Stomach smooth muscle (tissue), 2 donors: Measurements from ENCODE around the gene STK17A.
"Not testable (repeated sequence)": the region's sequence is repeated elsewhere in the genome, so short reads cannot be mapped to it uniquely, and the experiment has no call there.

Source experiments
- H3K27ac ChIP-seq: one replicate; pipeline ENCODE4 v1.7.0; 2013; ENCODE audit warnings: mild to moderate bottlenecking, low read length, inconsistent platforms
- H3K27me3 ChIP-seq, 2 donors: one replicate each; pipeline ENCODE4 v1.7.0; 2013; ENCODE audit warnings: low read length in 2 of 2; ENCODE audit not compliant: insufficient read depth in 2 of 2, control insufficient read depth in 1 of 2
- H3K36me3 ChIP-seq, 2 donors: one replicate each; pipeline ENCODE4 v1.7.0; 2013; ENCODE audit warnings: low read length in 2 of 2; ENCODE audit not compliant: control insufficient read depth in 2 of 2, insufficient read depth in 2 of 2
- H3K4me1 ChIP-seq: one replicate; pipeline ENCODE4 v1.7.0; 2013; ENCODE audit warnings: low read length; ENCODE audit not compliant: control insufficient read depth, insufficient read depth
- H3K4me3 ChIP-seq, 2 donors: one replicate each; pipeline ENCODE4 v1.7.0; 2013; ENCODE audit warnings: low read length in 2 of 2
- H3K9ac ChIP-seq, 2 donors: one replicate each; pipeline ENCODE4 v1.7.0; 2013; ENCODE audit warnings: low read length in 2 of 2, mild to moderate bottlenecking in 1 of 2
- H3K9me3 ChIP-seq, 2 donors: one replicate each; pipeline ENCODE4 v1.7.0; 2013; ENCODE audit warnings: low read length in 2 of 2; ENCODE audit not compliant: control insufficient read depth in 2 of 2
- donor health status: healthy.
- donor health status: Pancreatic carcinoma.

Gene STK17A

DNA sequence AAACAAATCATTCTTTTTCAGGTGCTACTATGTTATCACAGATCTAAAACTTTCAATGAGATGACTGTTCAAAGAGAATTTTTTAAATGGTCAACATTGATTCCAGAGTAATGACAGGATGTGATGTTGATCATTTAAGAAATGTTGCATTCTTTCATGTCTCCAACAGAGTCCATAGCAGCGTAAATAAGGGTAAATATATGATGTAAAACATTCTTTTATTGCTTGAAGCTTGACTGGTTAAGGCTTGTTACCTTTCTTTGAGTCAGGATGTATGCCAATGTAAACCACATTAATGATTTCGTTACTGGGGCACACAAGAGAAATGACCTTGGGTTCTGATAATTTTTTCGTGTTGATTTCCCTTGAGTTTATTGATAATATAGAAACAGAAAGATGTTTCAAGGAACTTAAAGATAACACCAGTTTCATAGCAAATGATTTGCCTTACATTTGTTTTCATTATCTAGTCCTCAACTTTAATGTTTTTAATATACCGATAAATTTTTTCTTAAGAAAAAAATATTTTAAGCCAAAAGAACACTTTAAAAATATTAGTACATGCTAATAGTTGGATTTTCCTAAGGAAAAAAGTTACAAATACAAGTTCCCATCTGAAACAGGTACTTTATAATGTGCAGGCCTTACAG is 3.5 kb downstream of the STK17A start:
- Histone ChIP-seq H3K4me3 (no peak overlapping the region), H3K9me3 (no peaks in the 10 kb centered on the region), H3K9ac (no peak overlapping the region), H3K27ac (no peak overlapping the region), H3K4me1 (peaks cover 15% of the 10 kb centered on the region), H3K27me3 (no peaks in the 10 kb centered on the region), H3K36me3 (no peaks in the 10 kb centered on the region)

DNA sequence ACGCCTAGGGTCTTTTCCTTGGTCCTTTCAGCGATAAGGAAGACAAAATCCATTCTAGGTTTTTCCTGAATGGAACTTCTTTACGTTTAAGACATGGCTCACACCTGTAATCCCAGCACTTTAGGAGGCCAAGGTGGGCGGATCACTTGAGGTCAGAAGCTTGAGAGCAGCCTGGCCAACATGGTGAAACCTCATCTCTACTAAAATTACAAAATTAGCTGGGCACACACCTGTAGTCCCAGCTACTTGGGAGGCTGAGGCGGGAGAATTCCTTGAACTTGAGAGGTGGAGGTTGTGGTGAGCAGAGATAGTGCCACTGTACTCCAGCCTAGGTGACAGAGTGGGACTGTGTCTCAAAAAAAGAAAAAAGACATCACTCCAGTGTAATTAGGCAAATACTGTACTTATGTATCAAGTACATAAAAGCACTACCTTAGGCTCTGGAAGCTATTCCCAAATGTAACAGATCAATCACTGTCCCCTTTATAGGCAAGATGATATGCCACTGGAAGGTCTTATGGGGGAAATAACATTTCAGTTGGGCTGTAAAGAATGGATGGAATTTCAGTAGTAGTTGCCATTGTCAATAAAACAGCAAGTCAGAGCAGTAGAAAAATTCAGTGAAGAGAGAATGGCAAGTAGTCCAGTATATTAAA is 5.7 kb downstream of the STK17A start:
- H3K27ac ChIP-seq: no peak overlapping the region

GRCh38 chr7:43589133-43589478 is 6.2 kb downstream of the STK17A start:
- H3K27ac ChIP-seq: no peak overlapping the region
- H3K27me3 ChIP-seq: no peaks in the 10 kb centered on the region
- H3K4me3 ChIP-seq: no peak overlapping the region
- no peak overlapping the region for H3K9ac ChIP-seq
- H3K4me1 ChIP-seq: peaks cover 7% of the 10 kb centered on the region
- no peaks in the 10 kb centered on the region for H3K9me3 ChIP-seq
- no peaks in the 10 kb centered on the region for H3K36me3 ChIP-seq

More for the DNA sequence above, 5.7 kb downstream of the STK17A start:
- H3K36me3 ChIP-seq: no peaks in the 10 kb centered on the region
- no peak overlapping the region for H3K4me3 ChIP-seq
- H3K9me3 ChIP-seq: no peaks in the 10 kb centered on the region
- peaks cover 12% of the 10 kb centered on the region for H3K4me1 ChIP-seq
- no peak overlapping the region for H3K9ac ChIP-seq
- H3K27me3 ChIP-seq: no peaks in the 10 kb centered on the region

DNA sequence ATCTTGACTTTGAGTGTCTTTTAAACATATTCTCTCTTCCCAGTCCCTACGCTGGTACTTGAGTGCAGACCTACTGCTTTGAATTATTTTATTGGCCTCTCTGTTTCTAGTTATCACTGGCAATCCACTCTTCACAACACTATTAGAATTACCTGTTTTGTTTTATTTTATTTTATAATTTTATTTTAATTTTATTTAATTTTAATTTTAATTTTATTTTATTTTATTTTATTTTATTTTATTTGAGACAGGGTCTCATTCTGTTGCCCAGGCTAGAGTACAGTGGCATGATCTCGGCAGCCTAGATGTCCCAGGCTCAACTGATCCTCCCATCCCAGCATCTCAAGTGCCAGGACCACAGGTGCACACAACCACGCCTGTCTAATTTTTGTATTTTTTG is 6.8 kb downstream of the STK17A start:
- Histone ChIP-seq H3K27ac (no peak overlapping the region), H3K36me3 (no peaks in the 10 kb centered on the region), H3K4me3 (no peak overlapping the region), H3K9ac (no peak overlapping the region), H3K9me3 (no peaks in the 10 kb centered on the region), H3K27me3 (no peaks in the 10 kb centered on the region), H3K4me1 (peaks cover under 1% of the 10 kb centered on the region)

DNA sequence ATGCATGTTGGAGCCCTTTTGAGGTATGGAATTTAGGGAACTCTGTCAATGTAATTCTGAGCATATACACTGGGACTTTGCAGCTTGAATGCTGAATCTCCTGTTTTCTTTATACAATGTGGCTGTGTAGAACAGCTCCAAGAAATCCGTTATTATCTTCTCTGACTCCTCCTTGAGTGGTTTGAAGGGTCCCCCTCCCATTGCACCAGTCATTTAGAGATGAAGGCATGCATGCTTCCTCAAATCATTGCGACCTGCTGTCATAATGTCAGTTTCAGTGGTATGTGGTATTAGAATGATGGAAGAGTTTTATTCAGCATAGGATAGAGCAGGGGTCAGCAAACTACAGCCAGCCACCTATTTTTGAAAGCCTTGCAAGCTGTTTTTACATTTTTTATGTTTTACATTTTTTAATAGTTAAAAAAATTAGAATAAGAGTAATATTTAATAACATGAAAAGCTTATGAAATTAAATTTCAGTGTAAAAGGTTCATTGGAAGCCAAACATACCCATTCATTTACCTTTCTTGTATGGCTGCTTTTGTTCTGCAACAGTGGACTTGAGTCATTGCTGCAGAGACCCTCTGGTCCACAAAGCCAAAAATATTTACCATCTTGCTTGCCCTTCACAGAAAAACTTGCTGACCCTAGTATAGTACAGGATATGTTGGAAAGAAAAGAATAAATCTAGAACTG is 8.1 kb downstream of the STK17A start:
- Histone ChIP-seq H3K27ac (no peak overlapping the region), H3K36me3 (no peaks in the 10 kb centered on the region), H3K9me3 (no peaks in the 10 kb centered on the region), H3K9ac (no peak overlapping the region), H3K27me3 (no peaks in the 10 kb centered on the region), H3K4me3 (no peak overlapping the region), H3K4me1 (no peaks in the 10 kb centered on the region)

DNA sequence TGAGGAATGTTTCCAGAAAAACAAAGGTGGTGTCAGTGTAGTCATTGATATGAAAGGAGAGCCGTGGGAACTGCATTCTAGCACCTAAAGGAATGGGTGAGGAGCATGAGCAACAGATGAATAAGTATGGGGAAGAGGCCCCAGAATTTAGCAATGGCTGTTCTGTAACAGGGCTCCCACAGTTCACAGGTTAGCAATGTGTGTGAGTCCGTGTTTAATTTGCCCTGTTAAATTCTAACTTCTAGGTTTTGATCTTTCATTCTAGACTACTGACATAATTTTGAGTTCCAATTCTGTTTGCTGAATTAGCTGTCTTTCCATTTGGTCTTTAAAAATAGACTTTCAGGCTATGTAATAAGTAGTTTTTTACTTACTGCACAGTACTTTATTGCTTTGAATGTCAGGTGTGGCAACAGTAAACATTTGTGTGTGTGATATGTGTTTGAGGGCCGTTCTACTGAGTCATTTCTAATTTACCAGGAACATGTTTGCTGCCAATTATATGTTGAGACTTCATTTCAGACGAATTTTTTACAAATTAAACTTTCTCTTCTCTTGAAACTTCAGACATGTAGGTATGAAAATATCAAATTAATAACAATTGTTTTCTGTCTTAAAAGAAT is 8.8 kb downstream of the STK17A start:
- no peak overlapping the region for H3K4me3 ChIP-seq
- H3K4me1 ChIP-seq: no peaks in the 10 kb centered on the region
- no peak overlapping the region for H3K27ac ChIP-seq
- no peaks in the 10 kb centered on the region for H3K27me3 ChIP-seq
- H3K9me3 ChIP-seq: no peaks in the 10 kb centered on the region
- H3K36me3 ChIP-seq: no peaks in the 10 kb centered on the region
- H3K9ac ChIP-seq: no peak overlapping the region

DNA sequence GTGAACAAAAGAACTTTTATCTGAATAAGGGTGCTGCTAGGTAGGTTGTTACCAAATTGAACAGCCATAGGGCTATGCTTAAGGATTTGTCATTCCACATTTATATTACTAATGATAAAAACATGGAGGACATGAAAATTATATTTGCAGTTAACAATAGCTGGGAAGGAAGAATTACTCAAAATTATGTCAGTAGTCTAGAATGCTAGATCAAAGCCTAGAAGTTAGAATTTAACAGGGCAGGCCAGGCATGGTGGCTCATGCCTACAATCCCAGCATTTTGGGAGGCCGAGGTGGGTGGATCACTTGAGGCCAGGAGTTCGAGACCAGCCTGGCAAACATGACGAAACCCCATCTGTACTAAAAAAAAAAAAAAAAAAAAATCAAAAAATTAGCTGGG is 9.4 kb downstream of the STK17A start:
- no peaks in the 10 kb centered on the region for H3K36me3 ChIP-seq
- no peaks in the 10 kb centered on the region for H3K4me1 ChIP-seq
- H3K27ac ChIP-seq: no peak overlapping the region
- H3K9me3 ChIP-seq: no peaks in the 10 kb centered on the region
- H3K27me3 ChIP-seq: no peaks in the 10 kb centered on the region
- H3K4me3 ChIP-seq: no peak overlapping the region
- H3K9ac ChIP-seq: no peak overlapping the region

GRCh38 chr7:43593010-43593409 is 10.1 kb downstream of the STK17A start:
- Histone ChIP-seq H3K4me3 (no peak overlapping the region), H3K4me1 (no peaks in the 10 kb centered on the region)

DNA sequence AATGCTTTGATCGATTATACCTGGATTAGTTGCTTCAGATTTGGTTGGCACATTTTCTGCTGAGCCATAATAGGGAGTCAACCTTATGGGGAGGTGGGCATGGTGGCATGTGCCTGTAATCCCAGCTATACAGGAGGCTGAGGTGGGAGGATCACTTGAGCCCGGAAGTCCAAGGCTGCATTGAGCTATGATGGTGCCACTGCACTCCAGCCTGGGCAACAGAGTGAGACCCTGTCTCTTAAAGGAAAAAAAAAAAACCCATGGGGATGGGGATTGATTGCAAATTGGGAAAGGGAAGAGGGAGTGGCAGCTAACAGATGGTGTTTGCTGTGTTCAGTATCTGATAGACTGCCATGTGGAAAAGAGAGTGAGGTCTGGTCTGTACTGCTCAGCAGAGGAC is 11.1 kb downstream of the STK17A start:
- Histone ChIP-seq H3K27ac (no peak overlapping the region), H3K27me3 (no peaks in the 10 kb centered on the region), H3K4me3 (no peak overlapping the region), H3K4me1 (no peaks in the 10 kb centered on the region), H3K9ac (no peak overlapping the region), H3K36me3 (no peaks in the 10 kb centered on the region), H3K9me3 (no peaks in the 10 kb centered on the region)

More at GRCh38 chr7:43593010-43593409, 10.1 kb downstream of the STK17A start:
- Histone ChIP-seq H3K9ac (no peak overlapping the region), H3K36me3 (no peaks in the 10 kb centered on the region), H3K27ac (no peak overlapping the region), H3K27me3 (no peaks in the 10 kb centered on the region), H3K9me3 (no peaks in the 10 kb centered on the region)

DNA sequence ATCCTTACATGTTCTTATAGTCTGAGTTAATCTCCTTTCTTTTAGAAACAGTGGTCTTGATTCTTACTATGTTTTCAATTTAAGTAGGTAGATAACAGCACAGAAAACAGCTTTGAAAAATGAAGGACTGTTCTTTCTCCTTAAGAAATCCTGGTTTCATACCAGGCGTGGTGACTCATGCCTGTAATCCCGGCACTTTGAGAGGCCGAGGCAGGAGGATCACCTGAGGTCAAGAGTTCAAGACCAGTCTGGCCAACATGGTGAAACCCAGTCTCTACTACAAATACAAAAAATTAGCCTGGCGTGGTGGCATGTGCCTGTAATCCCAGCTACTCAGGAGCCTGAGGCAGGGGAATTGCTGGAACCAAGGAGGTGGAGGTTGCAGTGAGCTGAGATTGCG is 13.5 kb downstream of the STK17A start:
- not testable (repeated sequence) for H3K27me3 ChIP-seq, H3K36me3 ChIP-seq, H3K4me1 ChIP-seq, H3K4me3 ChIP-seq, H3K27ac ChIP-seq, H3K9me3 ChIP-seq, H3K9ac ChIP-seq
